ENCODE data around the gene RSPH4A. TPM values are rescaled to one million over a fixed set of nuclear protein-coding genes. Genes with fewer than 3 reads are reported as not detected.
A peak's percentile ranks its signal among the peaks of the same experiment; 100 is the strongest.

Gene RSPH4A
- total RNA-seq, result 0.42 and 0.62 TPM in 2 replicates

DNA sequence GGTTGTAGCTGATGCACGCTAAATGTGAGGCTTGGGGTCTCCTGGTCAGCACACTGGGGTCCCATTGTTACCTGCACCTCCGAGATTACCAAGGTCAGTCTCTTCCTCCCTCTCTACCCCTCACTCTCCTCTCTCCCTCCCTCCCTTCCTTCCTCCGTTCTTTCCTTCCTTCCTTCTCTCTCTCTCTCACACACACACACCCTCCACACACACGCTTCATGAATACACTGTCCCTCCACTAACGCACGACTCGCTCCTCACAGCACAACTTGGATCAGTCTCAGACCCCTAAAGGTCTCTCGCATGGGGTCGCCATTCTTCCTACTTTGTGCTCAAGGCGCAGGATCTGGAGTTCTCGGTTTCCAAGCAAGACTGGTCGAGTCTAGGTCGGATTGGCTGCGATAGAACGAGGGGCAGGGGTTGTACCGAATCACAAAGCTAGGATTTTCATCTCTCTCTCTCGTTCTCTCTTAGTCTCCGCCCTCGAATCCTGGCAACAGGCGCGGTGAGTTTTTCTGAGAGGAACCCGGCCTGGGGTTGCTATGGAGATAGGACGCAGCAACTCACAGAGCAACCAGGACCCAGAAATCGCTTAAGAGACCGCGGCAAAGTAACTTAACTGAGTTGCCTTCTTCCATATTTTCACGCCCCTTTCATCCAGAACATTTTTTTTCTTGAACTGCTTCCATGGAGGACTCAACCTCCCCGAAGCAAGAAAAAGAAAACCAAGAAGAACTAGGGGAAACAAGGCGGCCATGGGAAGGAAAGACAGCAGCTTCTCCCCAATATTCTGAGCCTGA, at the start of gene RSPH4A:
TSS of gene RSPH4A (plus strand) at position 543 of the 800 bp plus-strand sequence. CDS start at position 688, 145 bp downstream.
- Histone ChIP-seq H3K27me3 (ENCODE audit: control insufficient read depth, insufficient read depth, low read length) (no peaks in the 10 kb centered on the region), H3K4me3 (ENCODE audit: low read depth, low read length) (peak within 1 kb of the TSS; percentile 51), H3K36me3 (ENCODE audit: control insufficient read depth, insufficient read depth, low read length) (no peaks in the 10 kb centered on the region)
- TF ChIP-seq, protein P1, sequence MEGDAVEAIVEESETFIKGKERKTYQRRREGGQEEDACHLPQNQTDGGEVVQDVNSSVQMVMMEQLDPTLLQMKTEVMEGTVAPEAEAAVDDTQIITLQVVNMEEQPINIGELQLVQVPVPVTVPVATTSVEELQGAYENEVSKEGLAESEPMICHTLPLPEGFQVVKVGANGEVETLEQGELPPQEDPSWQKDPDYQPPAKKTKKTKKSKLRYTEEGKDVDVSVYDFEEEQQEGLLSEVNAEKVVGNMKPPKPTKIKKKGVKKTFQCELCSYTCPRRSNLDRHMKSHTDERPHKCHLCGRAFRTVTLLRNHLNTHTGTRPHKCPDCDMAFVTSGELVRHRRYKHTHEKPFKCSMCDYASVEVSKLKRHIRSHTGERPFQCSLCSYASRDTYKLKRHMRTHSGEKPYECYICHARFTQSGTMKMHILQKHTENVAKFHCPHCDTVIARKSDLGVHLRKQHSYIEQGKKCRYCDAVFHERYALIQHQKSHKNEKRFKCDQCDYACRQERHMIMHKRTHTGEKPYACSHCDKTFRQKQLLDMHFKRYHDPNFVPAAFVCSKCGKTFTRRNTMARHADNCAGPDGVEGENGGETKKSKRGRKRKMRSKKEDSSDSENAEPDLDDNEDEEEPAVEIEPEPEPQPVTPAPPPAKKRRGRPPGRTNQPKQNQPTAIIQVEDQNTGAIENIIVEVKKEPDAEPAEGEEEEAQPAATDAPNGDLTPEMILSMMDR (IDR thresholded peaks at IDR 0.05; ENCODE audit: insufficient read depth, low read length, poor library complexity, severe bottlenecking), result peak; percentile 18
- DNase-seq (ENCODE audit: low read depth), result peak; percentile 95

DNA sequence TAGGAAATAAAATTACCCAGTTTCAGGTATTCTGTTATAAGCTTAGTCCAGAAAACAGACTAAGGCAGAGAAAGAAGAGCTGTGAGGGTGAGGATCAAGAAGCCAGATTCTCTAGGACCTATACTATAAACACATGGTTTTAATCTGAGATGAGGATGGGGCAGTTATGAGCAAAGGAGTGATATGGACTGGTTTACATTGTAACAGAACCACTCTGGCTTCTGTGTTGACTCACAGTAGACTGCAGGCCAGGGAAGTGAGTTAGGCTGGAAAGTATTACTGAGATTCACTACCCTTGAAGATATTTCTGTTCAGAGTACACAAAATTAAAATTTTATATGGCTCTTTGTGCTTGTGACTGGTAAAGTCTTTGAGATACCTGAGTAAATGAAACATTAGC, 48.2 kb upstream of the RSPH4A start:
- no peak for DNase-seq (ENCODE audit: low read depth)
- TF ChIP-seq, protein P1 (IDR thresholded peaks at IDR 0.05; ENCODE audit: insufficient read depth, low read length, poor library complexity, severe bottlenecking), result no peak
- Histone ChIP-seq H3K27me3 (ENCODE audit: control insufficient read depth, insufficient read depth, low read length) (peaks cover 2% of the 10 kb centered on the region), H3K4me3 (ENCODE audit: low read depth, low read length) (no peak overlapping the region), H3K36me3 (ENCODE audit: control insufficient read depth, insufficient read depth, low read length) (no peaks in the 10 kb centered on the region)

DNA sequence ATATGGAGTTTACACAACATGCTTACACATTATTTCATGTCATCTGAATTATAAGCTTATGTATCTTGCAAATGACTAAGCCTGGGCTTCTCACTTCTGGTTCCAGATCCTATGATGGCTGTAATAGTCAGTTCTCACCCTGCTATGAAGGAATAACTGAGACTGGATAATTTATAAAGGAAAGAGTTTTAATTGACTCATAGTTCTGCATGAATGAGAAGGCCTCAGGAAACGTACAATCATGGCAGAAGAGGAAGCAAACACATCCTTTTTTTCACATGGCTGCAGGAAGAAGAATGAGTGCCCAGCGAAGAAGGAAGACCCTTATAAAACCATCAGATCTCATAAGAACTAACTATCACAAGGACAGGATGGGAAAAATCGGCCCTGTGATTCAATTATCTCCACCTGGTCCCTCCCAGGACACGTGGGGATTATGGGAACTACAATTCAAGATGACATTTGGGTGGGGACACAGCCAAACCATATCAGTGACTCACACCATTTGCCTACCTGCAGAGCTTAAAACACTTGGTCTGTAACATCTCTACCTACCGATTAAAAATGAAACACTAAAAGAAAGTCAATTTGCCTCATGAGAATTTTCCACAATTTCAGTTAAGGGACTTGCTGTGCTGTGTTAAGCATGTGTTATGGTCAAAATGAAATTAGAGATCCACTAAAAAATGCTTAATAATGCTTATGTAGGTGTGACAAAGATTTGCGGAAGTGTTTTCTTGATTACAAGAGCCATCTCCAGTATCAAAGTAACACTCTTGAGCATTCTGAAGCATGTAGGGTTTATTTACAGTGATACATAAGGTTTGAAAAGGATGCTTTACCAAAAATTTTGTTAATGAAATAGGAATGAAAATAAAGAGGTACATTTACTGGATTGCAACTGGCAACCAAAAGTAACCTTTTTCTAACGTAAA, 47.2 kb upstream of the RSPH4A start:
- DNase-seq (ENCODE audit: low read depth), result no peak
- TF ChIP-seq, protein P1 (IDR thresholded peaks at IDR 0.05; ENCODE audit: insufficient read depth, low read length, poor library complexity, severe bottlenecking), result no peak
- H3K27me3 ChIP-seq (ENCODE audit: control insufficient read depth, insufficient read depth, low read length), result peaks cover 2% of the 10 kb centered on the region
- no peaks in the 10 kb centered on the region for H3K36me3 ChIP-seq (ENCODE audit: control insufficient read depth, insufficient read depth, low read length)
- H3K4me3 ChIP-seq (ENCODE audit: low read depth, low read length), result no peak overlapping the region

DNA sequence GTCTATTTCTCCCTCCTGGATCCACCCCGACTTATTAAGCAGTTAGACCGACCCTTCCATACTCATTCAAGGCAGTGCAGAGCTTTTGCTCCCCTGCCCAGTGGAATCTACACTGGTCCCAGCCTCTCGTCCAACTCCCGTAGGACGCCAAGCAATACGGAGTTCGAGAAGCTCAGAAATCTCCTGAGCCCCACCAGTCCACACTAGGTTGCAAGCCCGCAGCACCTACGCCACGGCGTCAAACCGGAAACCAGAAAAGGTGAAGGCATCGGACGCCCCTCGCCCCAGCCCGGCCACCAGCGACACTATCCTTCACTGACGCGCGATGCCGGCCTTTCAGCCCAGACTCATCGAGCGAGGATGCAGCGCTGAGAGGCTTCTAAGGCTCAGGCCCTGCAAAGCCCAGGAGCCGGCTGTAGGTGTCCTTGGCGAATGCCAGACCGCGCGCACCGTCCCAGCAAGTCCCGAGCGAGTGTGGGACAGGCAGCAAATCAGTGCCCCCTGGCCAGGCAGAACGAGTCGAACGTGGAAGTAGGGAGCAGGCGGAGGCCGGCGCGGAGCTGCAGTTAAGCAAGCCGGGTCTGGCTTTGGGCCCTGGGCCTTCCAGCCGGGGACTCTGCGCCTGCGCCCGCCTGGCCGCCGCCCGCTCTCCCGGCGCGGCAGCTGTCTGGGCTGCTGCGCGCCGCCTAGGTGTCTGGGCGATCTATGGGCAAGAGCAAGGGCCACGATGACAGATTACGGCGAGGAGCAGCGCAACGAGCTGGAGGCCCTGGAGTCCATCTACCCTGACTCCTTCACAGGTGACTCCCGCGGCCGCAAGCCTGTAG, 45.2 kb upstream of the RSPH4A start, which contains the start of gene RWDD1:
TSS of gene RWDD1 (plus strand) at position 649 of the 827 bp plus-strand sequence. CDS start at position 728, 79 bp downstream.
- peak; percentile 95 for DNase-seq (ENCODE audit: low read depth)
- Histone ChIP-seq H3K27me3 (ENCODE audit: control insufficient read depth, insufficient read depth, low read length) (no peaks in the 10 kb centered on the region), H3K4me3 (ENCODE audit: low read depth, low read length) (peak within 1 kb of the TSS; percentile 99), H3K36me3 (ENCODE audit: control insufficient read depth, insufficient read depth, low read length) (no peaks in the 10 kb centered on the region)
- TF ChIP-seq, protein P1 (IDR thresholded peaks at IDR 0.05; ENCODE audit: insufficient read depth, low read length, poor library complexity, severe bottlenecking), result no peak

DNA sequence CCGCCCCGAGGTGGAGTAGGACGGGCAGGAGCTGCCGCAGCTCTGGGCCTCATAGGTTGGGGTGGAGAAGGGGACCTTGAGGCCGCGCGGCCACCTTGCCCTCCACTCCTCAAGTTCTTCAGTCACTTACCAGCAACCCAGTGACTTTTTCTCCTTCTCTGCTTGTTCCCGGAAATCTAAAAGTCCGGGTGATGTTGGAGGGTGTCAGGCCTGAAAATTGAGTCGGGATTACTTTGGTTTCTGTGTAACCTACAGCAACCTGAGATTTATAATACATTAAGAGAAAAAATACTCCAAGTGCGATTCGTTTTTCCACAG, 44.6 kb upstream of the RSPH4A start:
- DNase-seq (ENCODE audit: low read depth), result no peak
- Histone ChIP-seq H3K27me3 (ENCODE audit: control insufficient read depth, insufficient read depth, low read length) (no peaks in the 10 kb centered on the region), H3K36me3 (ENCODE audit: control insufficient read depth, insufficient read depth, low read length) (no peaks in the 10 kb centered on the region), H3K4me3 (ENCODE audit: low read depth, low read length) (peak overlapping the region; percentile 99)
- TF ChIP-seq, protein P1 (IDR thresholded peaks at IDR 0.05; ENCODE audit: insufficient read depth, low read length, poor library complexity, severe bottlenecking), result no peak

All from kidney epithelial cell (primary cell).